ENCODE data around the gene EPHB2.

The EPHB2 gene

DNA sequence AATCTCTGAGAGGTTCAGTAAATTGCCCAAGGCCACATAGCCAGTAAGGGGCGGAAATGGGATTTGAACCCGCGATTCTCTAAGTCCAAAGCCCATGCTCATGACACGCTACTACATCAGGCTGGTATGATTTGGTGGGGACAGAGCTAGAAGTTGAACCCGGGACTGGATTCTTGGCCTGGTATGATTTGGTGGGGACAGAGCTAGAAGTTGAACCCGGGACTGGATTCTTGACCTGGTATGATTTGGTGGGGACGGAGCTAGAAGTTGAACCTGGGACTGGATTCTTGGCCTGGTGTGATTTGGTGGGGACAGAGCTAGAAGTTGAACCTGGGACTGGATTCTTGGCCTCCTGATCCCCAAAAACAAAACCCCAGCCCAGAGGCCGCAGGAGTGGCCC lies 23.0 kb downstream of the EPHB2 start:
- Histone ChIP-seq H3K27ac (no peak overlapping the region), H3K4me3 (ENCODE audit: low read depth, low read length) (no peak overlapping the region), H3K36me3 (no peaks in the 10 kb centered on the region), H3K27me3 (ENCODE audit: insufficient read depth, low read depth, severe bottlenecking) (no peaks in the 10 kb centered on the region), H3K9me3 (ENCODE audit: severe bottlenecking) (no peaks in the 10 kb centered on the region)
- TF ChIP-seq, protein P1, sequence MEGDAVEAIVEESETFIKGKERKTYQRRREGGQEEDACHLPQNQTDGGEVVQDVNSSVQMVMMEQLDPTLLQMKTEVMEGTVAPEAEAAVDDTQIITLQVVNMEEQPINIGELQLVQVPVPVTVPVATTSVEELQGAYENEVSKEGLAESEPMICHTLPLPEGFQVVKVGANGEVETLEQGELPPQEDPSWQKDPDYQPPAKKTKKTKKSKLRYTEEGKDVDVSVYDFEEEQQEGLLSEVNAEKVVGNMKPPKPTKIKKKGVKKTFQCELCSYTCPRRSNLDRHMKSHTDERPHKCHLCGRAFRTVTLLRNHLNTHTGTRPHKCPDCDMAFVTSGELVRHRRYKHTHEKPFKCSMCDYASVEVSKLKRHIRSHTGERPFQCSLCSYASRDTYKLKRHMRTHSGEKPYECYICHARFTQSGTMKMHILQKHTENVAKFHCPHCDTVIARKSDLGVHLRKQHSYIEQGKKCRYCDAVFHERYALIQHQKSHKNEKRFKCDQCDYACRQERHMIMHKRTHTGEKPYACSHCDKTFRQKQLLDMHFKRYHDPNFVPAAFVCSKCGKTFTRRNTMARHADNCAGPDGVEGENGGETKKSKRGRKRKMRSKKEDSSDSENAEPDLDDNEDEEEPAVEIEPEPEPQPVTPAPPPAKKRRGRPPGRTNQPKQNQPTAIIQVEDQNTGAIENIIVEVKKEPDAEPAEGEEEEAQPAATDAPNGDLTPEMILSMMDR (IDR thresholded peaks at IDR 0.05; ENCODE audit: low read depth, low read length) = no peak
- DNase-seq = no peak

GRCh38 chr1:22736501-22737080 lies 26.0 kb downstream of the EPHB2 start:
- H3K36me3 ChIP-seq = no peaks in the 10 kb centered on the region; the same call in 1 of the 2 replicates
- H3K27me3 ChIP-seq (ENCODE audit: insufficient read depth, low read depth, severe bottlenecking) = no peaks in the 10 kb centered on the region
- DNase-seq = no peak
- TF ChIP-seq, protein P1 (IDR thresholded peaks at IDR 0.05; ENCODE audit: low read depth, low read length) = no peak
- H3K9me3 ChIP-seq (ENCODE audit: severe bottlenecking) = no peaks in the 10 kb centered on the region
- no peak overlapping the region for H3K27ac ChIP-seq
- H3K4me3 ChIP-seq (ENCODE audit: low read depth, low read length) = no peak overlapping the region

DNA sequence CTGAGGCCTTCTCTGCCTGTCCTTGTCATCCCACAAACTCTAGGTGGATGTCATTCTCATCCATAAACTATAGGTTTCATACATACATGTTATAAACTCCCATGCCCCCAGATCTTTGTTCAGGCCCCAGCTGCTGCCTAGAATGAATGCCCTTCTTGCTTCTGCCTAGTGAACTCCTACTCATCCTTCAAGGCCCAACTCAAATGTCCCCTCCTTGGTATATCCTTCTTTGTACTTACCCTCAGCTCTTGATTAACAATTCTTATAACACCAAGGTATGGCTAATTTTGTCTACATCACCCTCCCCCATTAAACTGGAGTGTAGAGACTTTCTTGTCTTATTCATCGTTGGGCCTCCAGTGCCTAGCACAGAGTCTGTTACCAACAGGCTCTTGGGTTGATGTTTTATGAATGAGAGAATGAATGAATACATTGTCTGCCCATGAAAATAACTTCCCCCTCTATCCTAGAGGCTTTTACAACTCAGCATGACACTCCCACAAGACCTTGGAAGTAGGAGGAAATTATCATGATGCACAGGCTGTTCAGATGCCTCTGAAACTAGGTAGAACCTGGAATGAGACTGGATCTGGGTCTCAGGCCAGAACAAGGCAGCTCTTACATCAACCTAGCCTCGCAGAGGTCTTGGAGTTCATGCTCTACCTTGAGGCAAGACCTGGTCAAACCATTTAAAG lies 26.9 kb downstream of the EPHB2 start:
- no peak overlapping the region for H3K27ac ChIP-seq

DNA sequence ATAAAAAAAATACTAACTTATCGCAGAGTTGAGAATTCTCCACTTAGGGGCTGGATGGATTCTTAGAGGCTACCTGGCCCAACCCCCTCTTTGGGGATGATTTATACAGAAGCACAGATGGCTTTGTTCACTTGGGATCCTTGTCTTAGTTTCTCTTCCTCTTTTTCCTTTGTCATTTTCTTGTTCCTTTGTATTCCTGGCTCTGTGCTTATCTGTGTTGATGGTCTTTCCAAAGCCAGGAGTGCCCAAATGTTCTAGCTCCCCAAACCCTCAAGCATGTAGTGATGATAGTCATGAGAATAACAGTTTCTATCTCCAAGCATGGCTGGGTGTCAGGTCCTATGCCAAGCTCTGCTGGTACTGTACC lies 27.4 kb downstream of the EPHB2 start:
- no peaks in the 10 kb centered on the region for H3K27me3 ChIP-seq (ENCODE audit: insufficient read depth, low read depth, severe bottlenecking)
- DNase-seq = no peak
- TF ChIP-seq, protein P1 (IDR thresholded peaks at IDR 0.05; ENCODE audit: low read depth, low read length) = no peak

More for the DNA sequence above, 26.9 kb downstream of the EPHB2 start:
- H3K4me3 ChIP-seq (ENCODE audit: low read depth, low read length) = no peak overlapping the region
- H3K9me3 ChIP-seq (ENCODE audit: severe bottlenecking) = no peaks in the 10 kb centered on the region
- H3K27me3 ChIP-seq (ENCODE audit: insufficient read depth, low read depth, severe bottlenecking) = no peaks in the 10 kb centered on the region
- DNase-seq = no peak
- H3K36me3 ChIP-seq = no peaks in the 10 kb centered on the region; the same call in 1 of the 2 replicates
- TF ChIP-seq, protein P1 (IDR thresholded peaks at IDR 0.05; ENCODE audit: low read depth, low read length) = no peak

DNA sequence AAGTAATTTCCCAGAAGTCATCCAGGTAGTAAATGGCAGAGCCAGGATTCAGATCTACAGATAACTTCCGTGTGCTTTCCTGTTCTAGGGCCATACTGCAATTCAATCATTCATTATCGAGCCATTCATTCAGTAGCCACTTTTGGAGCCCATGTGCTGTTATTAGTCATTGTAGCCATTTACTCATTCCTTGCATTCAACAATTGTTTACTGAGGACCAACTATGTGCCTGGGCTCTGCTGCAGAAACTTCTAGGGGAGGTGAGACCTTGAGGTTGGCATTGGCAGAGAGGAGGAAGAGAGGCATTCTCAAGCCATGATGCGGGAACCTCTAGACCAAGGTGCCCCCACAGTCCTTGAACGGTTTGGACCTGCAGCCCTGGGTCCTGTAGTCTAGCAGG lies 27.9 kb downstream of the EPHB2 start:
- TF ChIP-seq, protein P1 (IDR thresholded peaks at IDR 0.05; ENCODE audit: low read depth, low read length) = no peak
- DNase-seq = no peak
- H3K27me3 ChIP-seq (ENCODE audit: insufficient read depth, low read depth, severe bottlenecking) = no peaks in the 10 kb centered on the region
- H3K27ac ChIP-seq = no peak overlapping the region
- no peaks in the 10 kb centered on the region for H3K9me3 ChIP-seq (ENCODE audit: severe bottlenecking)
- no peaks in the 10 kb centered on the region; the same call in 1 of the 2 replicates for H3K36me3 ChIP-seq
- H3K4me3 ChIP-seq (ENCODE audit: low read depth, low read length) = no peak overlapping the region

More for the DNA sequence above, 27.4 kb downstream of the EPHB2 start:
- no peak overlapping the region for H3K27ac ChIP-seq
- H3K9me3 ChIP-seq (ENCODE audit: severe bottlenecking) = no peaks in the 10 kb centered on the region
- no peaks in the 10 kb centered on the region; the same call in 1 of the 2 replicates for H3K36me3 ChIP-seq
- H3K4me3 ChIP-seq (ENCODE audit: low read depth, low read length) = no peak overlapping the region
